HG03378 (cell line): Measurements from ENCODE around the gene NEDD8.
A peak's percentile ranks its signal among the peaks of the same experiment; 100 is the strongest.
"Not testable (repeated sequence)": the region's sequence is repeated elsewhere in the genome, so short reads cannot be mapped to it uniquely, and the experiment has no call there.

Experiments used
- ATAC-seq: cut with Tn5 transposase; IDR thresholded peaks from one replicate; pipeline ENCODE4 v1.9.1; 2021; ENCODE audit warnings: mild to moderate bottlenecking, moderate library complexity; ENCODE audit not compliant: unreplicated experiment

The NEDD8 gene

DNA sequence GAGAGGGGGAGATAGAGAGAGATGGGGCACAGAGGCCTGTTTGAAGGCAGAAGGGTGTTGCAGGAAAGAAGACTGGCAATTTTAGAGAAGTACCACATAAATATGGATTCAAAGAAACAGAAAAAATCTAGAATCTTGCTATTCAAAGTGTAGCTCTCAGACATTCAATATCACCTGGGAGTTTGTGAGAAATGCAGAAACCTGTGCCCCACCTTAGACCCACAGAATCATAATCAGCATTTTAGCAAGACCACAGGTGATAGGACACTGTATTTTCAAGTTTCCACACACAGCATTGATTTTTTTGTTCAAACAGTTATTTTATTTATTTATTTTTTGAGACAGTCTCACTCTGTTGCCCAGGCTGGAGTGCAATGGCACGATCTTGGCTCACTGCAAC lies 3.3 kb downstream of the NEDD8 start:
- ATAC-seq, result no peak

DNA sequence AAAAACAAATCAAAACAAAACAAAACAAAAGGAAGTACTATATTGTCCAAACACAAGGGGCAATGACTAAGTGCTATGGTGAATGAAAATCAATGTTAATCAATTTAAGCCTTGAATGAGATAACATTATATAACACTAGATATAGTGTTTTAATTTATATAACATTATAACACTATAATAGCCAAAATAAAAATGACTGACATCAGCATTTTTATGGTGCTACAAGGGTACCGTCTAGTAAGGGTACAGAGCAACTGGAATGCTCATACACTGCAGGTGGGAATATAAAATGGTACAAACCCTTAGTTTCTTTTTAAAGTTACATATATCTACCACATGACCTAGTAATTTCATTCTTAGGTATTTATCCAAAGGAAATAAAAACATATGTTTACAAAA lies 5.7 kb downstream of the NEDD8 start:
- ATAC-seq, result no peak

DNA sequence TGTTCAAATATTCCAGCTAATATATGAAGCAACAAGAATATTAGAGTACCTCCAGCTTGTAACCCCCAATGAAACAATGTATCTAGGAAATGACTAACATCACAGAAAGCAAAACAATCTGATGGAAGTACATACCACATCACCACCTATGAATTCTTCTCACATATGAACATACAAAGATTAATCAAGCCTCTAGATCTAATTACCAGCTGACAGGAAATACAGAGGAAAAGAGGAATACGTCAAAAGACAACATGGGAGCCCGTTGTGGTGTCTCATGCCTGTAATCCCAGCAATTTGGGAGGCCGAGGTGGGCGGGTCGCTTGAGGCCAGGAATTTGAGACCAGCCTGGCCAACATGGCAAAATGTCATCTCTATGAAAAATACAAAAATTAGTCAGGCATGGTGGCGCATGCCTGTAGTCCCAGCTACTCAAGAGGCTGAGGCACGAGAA lies 7.5 kb downstream of the NEDD8 start:
- no peak for ATAC-seq

DNA sequence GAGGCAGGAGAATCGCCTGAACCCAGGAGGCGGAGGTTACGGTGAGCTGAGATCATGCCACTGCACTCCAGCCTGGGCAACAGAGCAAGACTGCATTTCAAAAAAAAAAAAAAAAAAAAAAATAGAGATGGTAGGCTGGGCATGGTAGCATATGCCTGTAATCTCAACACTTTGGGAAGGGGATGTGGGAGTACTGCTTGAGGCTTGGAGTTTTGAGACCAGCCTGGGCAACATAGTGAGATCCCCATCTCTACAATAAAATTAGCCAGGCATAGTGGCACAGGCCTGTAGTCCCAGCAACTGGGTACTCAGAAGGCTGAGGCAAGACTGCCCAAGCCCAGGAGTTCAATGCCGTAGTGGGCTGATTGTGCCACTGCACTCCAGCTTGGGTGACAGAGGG lies 9.2 kb downstream of the NEDD8 start:
- ATAC-seq, result not testable (repeated sequence)

DNA sequence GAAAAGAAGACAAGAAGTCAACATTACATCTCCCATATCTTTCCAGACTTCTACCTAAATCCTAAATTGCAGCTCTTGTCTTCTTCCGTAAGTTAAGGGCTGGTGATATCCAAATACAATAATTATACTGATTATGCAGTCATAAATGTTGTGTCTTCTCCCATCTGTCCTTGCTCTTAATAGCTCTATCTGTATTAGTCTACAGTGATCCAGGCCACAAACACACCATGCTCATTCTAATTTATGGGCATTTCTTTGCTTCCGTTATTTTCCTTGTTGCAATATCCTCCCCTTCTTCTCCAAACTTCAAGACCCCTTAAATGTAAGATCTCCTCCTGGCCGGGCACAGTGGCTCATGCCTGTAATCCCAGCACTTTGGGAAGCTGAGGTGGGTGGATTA lies 12.6 kb downstream of the NEDD8 start:
- ATAC-seq, result no peak

DNA sequence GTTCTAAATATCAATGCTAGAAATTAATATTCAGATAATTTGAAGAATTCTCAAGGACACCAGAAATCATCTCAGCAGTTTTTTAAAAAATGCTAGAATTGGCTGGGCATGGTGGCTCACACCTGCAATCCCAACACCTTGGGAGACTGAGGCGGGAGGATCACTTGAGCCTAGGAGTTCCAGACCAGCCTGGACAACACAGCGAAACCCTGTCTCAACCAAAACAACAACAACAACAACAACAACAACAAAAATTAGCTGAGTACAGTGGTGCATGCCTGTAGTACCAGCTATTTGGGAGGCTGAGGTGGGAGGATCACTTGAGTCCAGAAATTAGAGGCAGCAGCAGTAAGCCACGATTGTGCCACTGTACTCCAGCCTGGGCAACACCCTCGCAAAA lies 13.1 kb downstream of the NEDD8 start:
- ATAC-seq, result no peak

DNA sequence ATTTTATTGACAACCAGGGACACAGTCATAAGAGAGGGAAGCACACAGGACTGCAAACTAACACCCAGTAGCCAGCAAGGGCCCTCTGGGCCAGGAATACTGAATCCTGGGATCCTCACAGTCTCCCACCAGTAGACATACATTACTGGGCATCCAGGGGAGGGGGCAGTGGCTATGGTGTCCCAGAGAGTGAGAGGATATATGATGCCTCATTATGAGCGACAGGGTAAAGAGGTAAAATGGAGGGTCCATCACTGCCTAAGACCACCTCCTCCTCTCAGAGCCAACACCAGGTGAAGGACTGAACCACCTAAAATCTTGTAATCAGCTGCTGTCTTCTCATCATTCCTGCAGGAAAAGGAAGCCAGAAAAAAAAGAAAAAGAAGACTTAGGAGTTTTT lies 15.3 kb downstream of the NEDD8 start:
- ATAC-seq, result not testable (repeated sequence)

DNA sequence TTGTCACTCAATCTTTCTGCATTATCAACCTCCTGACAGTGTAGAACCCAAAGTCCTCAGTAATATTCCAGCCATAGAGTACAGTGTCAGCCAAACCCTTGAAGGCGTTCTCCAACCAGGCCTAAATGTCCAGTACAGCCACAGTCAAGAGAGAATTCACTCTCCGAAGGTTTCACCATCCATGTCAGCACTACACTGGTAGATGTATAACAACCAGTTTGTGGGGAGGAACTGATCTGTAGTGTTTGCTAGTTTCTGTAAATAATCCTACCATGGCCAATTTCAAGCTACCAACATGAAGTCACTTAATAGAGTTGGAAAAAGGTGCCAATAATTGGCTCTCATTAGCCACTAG lies 15.8 kb downstream of the NEDD8 start:
- no peak for ATAC-seq

DNA sequence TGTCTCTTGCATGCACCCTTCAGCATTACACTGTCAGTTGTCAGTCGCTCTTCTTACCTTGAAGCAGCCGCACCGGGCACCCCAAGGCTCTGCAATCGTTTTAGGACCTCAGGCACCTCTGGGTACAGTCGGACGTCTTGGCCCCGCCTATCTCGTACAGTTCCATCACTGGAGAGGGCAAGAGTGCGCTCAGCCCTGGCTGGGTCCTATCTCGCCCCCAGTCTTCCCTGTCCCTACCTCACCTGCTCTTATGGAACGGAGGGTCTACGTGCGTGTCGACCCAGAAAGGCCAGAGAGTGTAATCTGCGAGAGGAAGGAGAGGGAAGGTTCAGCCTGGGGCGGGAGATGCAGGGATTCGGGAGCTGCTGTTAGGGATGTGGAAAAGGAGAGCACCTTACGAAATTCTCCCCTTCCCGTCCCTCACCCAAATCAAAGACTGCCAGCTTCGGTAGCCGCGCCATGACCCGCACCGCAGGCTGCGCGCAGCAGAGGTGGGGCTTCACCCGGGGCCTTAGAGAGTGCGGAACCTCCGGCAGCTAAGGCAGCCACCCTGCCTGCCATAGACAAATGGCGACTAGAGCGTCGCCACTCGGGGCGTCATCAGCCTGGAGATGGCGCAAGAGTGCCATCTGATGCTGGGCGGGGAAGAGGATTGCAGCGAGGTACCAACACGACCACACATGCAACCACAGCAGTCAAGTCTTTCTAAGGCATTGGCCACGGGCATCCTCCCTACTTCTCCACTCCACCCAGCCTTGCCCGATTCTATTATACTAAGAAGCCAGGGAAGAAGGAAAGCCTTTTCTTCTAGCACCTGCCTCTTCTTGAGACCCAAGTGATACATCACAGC lies 16.4 kb downstream of the NEDD8 start, which contains the start of gene MDP1:
Gene MDP1 (minus strand): TSS at position 572 of the 850 bp plus-strand sequence. CDS start 111 bp downstream, at position 461.
- peak; percentile 58 for ATAC-seq

DNA sequence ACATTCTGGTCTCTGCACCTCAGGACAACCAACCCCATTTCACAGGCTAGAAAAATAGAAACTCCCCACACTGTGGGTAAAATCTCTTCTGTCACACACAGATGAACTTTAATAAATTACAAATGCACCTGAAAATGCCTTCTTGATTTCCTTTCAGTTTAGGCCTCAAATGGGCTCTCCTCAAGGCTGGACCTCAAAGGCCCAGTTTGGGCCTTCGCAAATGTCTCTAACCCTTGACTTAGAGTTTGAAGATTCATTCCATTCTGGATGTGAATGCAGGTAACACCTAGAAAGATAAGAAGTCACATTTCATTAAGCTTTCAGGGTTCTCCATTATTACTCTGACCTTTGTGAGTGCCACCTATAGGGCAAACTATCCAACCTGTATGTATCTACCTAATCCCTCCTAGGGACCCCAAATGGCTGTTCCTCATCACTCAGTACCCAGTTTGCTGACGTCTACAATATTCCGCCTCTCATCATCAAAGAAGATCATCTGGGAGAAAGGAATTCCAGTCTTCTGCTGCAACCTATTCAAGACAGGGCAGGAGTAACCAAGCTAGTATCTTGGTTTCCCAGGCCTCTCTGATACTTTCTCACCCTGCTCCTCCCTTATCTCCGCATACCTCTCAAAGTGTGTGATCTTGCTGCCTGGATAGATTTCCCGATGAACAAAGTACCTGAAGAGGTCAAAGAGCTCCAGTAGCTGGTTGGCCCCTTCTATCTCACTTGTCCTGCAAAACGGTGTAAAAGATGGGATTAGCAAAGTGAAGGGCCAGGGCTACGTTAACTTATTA lies 18.1 kb downstream of the NEDD8 start:
- no peak for ATAC-seq

DNA sequence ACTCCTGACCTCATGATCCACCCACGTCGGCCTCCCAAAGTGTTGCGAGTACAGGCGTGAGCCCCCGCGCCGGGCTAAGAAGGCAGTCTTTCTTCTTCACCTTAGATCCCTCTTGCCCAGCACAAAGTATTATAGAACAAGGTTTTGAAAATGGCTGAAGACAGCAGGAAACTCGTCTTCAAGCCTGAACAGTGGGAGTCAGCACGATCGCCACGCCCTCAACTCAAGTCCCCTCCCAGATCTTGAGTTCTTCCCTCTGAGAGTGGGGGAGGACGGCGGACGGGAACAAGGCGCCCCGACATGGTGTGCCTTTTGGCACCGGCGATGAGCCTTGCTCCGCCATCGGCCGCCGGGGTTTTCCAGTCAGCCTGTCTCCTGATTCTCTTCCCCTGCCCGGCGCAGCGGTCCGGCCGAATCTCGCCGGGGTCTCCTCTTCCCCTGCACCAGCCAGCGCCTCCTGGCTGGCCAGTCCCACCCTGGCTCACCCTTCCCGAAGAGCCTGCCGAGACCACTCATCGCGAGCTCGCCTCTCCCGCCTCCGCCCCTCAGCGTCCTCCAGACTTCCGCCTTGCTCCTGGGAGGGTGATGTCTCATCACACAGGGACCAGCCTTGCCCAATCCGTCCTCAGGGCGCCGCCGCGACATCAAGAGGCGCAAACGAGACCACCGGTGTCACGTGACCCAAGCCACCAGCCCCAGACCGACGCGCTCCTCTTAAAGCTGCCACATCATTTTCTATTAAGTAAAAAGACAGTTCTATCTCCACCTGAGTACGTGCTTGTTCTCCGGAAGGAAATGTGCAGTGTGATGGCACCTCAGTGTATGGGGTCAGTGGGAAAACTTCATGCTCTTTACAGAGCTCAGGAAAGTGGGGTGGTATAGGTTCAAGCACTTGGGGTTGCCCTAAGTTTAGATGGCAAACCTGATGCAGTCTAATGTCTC lies 19.0 kb downstream of the NEDD8 start, which contains the start of gene CHMP4A:
Gene CHMP4A (minus strand): TSS at position 565 of the 942 bp plus-strand sequence. CDS start 49 bp downstream, at position 516.
- peak; percentile 71 for ATAC-seq

DNA sequence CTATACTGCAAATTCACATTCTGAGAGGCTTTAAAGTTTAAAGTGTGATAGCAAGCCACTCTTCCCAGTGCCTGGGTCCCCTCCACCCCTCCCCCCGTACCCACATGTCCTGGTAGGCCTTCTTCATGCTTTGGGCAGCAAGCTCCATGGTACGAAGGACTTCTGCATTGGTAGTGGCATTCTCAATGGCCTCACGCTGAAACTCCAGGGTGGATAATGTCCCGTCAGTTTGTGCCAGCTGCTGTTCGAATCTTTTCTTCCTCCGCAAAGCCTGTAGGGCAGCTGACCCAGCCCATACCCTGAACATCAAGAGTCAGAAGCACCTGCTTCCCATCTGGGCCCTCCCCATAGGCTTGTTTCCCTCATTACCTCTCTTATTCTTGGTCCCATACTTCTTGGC lies 20.9 kb downstream of the NEDD8 start:
- ATAC-seq, result no peak

DNA sequence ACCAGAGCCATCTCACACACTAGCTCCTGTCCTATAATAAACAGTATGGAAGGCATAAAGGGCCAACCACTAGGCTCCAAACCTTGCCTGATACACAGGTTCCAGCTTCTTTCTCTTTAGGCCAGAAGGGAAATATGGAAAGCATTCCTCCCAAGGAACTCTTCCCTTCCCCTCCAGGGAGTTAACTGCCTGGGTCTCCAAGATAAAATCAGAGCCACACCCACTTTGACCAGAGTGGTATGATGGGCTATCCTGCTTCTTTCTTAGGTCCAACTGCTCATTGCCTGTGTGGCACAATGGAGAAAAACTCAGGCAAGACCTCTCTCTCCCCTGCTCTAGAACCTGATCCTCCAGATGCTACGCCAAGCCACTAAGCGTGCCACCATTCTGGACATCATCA lies 24.5 kb downstream of the NEDD8 start:
- ATAC-seq, result no peak

DNA sequence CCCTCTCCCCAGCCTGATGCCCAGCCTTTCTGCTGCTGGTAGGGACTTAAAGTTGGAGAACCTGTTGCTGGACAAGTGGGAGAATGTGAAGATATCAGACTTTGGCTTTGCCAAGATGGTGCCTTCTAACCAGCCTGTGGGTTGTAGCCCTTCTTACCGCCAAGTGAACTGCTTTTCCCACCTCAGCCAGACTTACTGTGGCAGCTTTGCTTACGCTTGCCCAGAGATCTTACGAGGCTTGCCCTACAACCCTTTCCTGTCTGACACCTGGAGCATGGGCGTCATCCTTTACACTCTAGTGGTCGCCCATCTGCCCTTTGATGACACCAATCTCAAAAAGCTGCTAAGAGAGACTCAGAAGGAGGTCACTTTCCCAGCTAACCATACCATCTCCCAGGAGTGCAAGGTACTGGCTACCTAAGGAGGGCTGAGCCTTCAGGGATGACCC lies 25.0 kb downstream of the NEDD8 start:
- no peak for ATAC-seq

DNA sequence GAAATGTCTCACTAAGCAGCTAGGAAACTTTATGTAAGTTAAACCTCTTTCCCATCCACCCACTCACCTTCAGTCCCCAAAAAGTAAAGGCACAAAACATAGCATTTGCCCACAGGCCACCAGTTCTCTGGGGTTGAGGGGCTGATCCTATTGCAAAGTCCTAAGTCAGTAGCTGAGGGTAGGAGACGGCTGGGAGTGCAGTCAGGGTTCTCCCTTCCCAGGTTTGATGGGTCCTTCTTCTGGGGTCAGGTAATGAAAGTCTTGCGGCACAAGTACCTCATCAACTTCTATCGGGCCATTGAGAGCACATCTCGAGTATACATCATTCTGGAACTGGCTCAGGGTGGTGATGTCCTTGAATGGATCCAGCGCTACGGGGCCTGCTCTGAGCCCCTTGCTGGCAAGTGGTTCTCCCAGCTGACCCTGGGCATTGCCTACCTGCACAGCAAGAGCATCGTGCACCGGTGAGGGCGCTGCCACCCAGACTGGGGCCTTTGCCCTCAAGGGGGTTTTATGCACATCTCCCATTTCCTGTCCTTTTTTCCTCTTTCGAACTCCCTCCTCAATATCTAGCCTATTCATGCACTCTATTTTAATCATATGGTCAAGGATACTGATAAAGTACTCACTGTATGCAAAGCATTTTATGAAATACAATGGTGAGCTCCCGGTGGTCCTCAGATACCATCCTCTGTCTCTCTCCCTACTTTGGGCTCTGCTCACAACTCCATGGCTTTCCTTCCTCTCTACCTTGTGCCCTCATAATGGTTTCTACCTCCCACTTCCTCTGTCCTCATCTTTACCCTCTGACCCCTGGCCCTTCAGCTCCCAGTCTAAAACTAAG lies 25.7 kb downstream of the NEDD8 start:
- ATAC-seq, result no peak

DNA sequence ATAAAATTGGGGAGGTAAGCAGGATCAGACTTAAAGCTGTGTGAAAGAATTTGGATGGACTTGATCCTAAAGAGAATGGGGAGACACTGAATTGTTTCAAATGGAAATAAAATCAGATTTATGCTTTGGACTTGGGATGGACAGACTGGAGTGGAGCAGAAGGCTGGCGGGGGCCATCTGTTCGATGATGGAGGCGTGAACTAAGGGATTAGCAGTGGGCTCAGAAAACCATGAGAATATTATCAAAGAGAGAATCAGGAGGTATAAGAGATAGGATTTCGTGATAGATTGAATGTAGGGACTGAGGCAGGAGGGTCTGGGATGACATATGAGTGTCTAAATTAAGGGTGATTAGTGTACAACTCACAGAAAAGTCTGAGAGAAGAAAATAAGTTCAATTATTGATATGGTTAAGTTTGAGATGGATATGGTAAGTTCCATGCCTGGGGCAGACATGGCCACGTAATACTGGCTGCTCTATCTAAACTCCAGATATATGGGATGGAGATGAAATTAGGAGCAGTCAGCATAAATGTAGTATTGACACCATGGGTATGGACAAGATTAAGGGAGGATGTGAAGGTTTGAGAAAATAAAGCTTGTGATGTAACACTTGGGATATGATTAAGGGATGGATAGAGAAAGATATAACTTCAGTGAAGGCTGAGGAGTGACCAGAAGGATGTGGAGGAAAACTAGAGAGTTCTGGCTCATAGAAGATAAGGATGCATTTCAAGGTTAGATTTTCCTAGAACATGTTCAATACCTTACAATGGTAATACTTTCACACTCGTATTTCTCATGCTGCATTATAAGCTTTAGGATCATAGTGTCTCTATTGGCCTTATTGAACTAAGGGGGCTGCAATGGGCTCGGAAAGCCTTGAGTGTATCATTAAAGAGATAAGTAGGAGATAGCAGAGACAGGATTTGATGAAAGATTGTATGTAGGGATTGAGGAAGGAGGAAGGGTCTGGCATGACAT lies 27.7 kb downstream of the NEDD8 start:
- no peak for ATAC-seq

DNA sequence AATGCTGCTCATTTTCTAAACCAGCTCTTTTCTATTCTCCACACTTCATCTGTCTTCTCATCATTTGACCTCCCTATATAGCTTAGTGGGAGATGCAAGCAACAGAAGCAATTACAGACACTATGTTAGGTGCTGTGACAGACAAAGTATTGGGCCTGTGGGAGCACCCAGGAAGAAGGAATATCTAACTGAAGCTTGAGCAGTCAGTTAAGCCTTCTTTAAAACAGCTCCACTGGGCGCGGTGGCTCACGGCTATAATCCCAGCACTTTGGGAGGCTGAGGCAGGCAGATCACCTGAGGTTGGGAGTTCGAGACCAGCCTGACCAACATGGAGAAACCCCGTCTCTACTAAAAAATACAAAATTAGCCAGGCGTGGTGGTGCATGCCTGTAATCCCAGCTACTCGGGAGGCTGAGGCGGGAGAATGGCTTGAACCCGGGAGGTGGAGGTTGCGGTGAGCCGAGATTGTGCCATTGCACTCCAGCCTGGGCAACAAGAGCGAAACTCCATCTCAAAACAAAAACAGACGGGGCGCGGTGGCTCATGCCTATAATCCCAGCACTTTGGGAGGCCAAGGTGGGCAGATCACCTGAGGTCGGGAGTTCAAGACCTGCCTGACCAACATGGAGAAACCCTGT lies 28.8 kb downstream of the NEDD8 start:
- not testable (repeated sequence) for ATAC-seq

DNA sequence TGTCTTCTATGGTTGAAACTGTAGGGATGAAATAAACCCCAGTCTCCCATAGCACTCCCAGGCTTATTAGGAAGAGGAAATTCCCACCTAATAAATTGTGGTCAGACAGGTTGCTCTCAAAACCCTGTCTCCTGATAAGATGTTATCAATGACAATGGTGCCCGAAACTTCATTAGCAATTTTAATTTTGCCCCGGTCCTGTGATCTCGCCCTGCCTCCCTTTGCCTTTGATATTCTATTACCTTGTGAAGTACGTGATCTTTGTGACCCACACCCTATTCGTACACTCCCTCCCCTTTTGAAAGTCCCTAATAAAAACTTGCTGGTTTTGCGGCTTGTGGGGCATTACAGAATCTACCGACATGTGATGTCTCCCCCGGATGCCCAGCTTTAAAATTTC lies 29.6 kb downstream of the NEDD8 start:
- not testable (repeated sequence) for ATAC-seq
